HCT116 (cell line): ENCODE data around the gene TENM4. TPM values are rescaled to one million over a fixed set of nuclear protein-coding genes. Genes with fewer than 3 reads are reported as not detected.

Source experiments
- ATAC-seq: fragments of 200-7000 bp; cut with Tn5 transposase; 2 replicates; pipeline ENCODE4 v1.9.1; 2020; ENCODE audit warnings: mild to moderate bottlenecking, moderate library complexity
- BruUV-seq: library from RNA; stranded (reverse); fragments of 400-500 nt; replicated peaks from 2 replicates; lab custom pipeline; 2021; lab: Mats Ljungman, UMichigan
- CTCF ChIA-PET: fragments of 300-600 bp; sonication (Branson Sonifier 250); formaldehyde crosslinking; loops from one replicate; lab custom pipeline; 2021; ENCODE audit warnings: antibody characterized with exemption; lab: Charles Lee
- POLR2A ChIA-PET: fragments of 300-600, 350-600 bp; sonication (Branson Sonifier 250); formaldehyde crosslinking; loops from one replicate; lab custom pipeline; 2021; ENCODE audit warnings: antibody characterized with exemption; lab: Charles Lee
- RAD21 ChIA-PET, 2 experiments: fragments of 300-600 bp; sonication (Branson Sonifier 250); formaldehyde crosslinking; loops; one replicate each; lab custom pipeline; 2023; ENCODE audit warnings: low total read pairs in 2 of 2; ENCODE audit not compliant: uncharacterized antibody in 2 of 2, unreplicated experiment in 2 of 2, low non-redundant PET in 1 of 2; lab: Charles Lee
- DNase-seq: peaks from one replicate; pipeline ENCODE4 v3.0.0-alpha.2; 2010; ENCODE audit warnings: low read depth, low spot score
- H2AFZ ChIP-seq: fragments of 200-600 bp; shearing (Covaris generic), sonication (generic); 2 replicates; pipeline ENCODE4 v1.6.1; 2017; ENCODE audit warnings: low read depth, mixed run types, mixed read lengths, antibody characterized with exemption, low read length; ENCODE audit not compliant: poor library complexity, severe bottlenecking
- H3K27ac ChIP-seq: 2 replicates; pipeline ENCODE4 v1.5.1; 2012; ENCODE audit warnings: low read depth, low read length
- H3K27me3 ChIP-seq: fragments of 200-600 bp; sonication (generic); 2 replicates; pipeline ENCODE4 v1.6.1; 2016; ENCODE audit warnings: mixed run types, low read length, mixed read lengths; ENCODE audit not compliant: insufficient read depth
- H3K36me3 ChIP-seq, 2 experiments: fragments of 200-500 bp in 1 of 2; fragments of 200-600 bp in 1 of 2; sonication (Bioruptor generic) in 1 of 2; sonication (generic) in 1 of 2; 2 replicates each; pipeline versions ENCODE4 v1.5.1 to v1.6.1; 2014 to 2016; ENCODE audit warnings: low read length in 2 of 2, inconsistent platforms in 1 of 2, mixed read lengths in 1 of 2, mixed run types in 1 of 2; ENCODE audit not compliant: insufficient read depth in 2 of 2, control insufficient read depth in 1 of 2
- H3K4me1 ChIP-seq, 2 experiments: fragments of 200-600 bp in 1 of 2; sonication (generic) in 1 of 2; 2 replicates each; pipeline versions ENCODE4 v1.5.1 to v1.6.1; 2012 to 2017; ENCODE audit warnings: low read length in 2 of 2, inconsistent platforms in 1 of 2, mild to moderate bottlenecking in 1 of 2, mixed read lengths in 1 of 2, mixed run types in 1 of 2, moderate library complexity in 1 of 2; ENCODE audit not compliant: insufficient read depth in 2 of 2, control insufficient read depth in 1 of 2
- H3K4me2 ChIP-seq: fragments of 200-600 bp; sonication (generic); 2 replicates; pipeline ENCODE4 v1.6.1; 2017; ENCODE audit warnings: mixed run types, low read length, mixed read lengths
- H3K4me3 ChIP-seq, 2 experiments: fragments of 200-600 bp in 1 of 2; sonication (generic) in 1 of 2; replicated peaks in 1 of 2; 2 replicates each; pipeline ENCODE4 v1.5.1; 2011 to 2016; ENCODE audit warnings: low read length in 2 of 2, control low read depth in 1 of 2, low read depth in 1 of 2, mild to moderate bottlenecking in 1 of 2, mixed read lengths in 1 of 2, mixed run types in 1 of 2
- H3K79me2 ChIP-seq: fragments of 200-600 bp; sonication (generic); 2 replicates; pipeline ENCODE4 v1.6.1; 2017; ENCODE audit warnings: mild to moderate bottlenecking, mixed run types, low read length, moderate library complexity, mixed read lengths; ENCODE audit not compliant: insufficient read depth
- H3K9ac ChIP-seq: fragments of 200-600 bp; sonication (generic); 2 replicates; pipeline ENCODE4 v1.6.1; 2016; ENCODE audit warnings: low read length, mixed read lengths
- H3K9me2 ChIP-seq: fragments of 200-600 bp; sonication (generic), shearing (Covaris generic); 2 replicates; pipeline ENCODE4 v1.6.1; 2017; ENCODE audit warnings: mixed run types, mild to moderate bottlenecking, moderate library complexity; ENCODE audit not compliant: insufficient read depth
- H3K9me3 ChIP-seq, 2 experiments: fragments of 200-500 bp in 1 of 2; fragments of 200-600 bp in 1 of 2; sonication (Bioruptor generic) in 1 of 2; sonication (generic) in 1 of 2; 2 replicates each; pipeline ENCODE4 v1.6.1; 2014 to 2017; ENCODE audit warnings: low read length in 2 of 2, mixed read lengths in 2 of 2, inconsistent platforms in 1 of 2, low read depth in 1 of 2, mild to moderate bottlenecking in 1 of 2, mixed run types in 1 of 2, moderate library complexity in 1 of 2; ENCODE audit not compliant: control insufficient read depth in 1 of 2, insufficient read depth in 1 of 2
- H4K20me1 ChIP-seq: fragments of 200-600 bp; sonication (generic), shearing (Covaris generic); 2 replicates; pipeline ENCODE4 v1.6.1; 2017; ENCODE audit warnings: mixed run types, mild to moderate bottlenecking, moderate library complexity; ENCODE audit not compliant: insufficient read depth
- CBX3 ChIP-seq: IDR thresholded peaks from 2 replicates; pipeline ENCODE4 v1.6.1; 2012; ENCODE audit warnings: low read depth
- CEBPB ChIP-seq: IDR thresholded peaks from 2 replicates; pipeline ENCODE4 v1.6.1; 2012; ENCODE audit warnings: low read depth
- EGR1 ChIP-seq: IDR thresholded peaks from 2 replicates; pipeline ENCODE4 v1.6.1; 2012; ENCODE audit warnings: low read depth
- ELF1 ChIP-seq: IDR thresholded peaks from 2 replicates; pipeline ENCODE4 v1.6.1; 2012; ENCODE audit warnings: low read depth, borderline replicate concordance
- EZH2 ChIP-seq: fragments of 200-600 bp; sonication (generic); IDR thresholded peaks from 2 replicates; pipeline ENCODE4 v1.6.1; 2017; ENCODE audit warnings: antibody characterized with exemption, mixed run types
- EZH2phosphoT487 ChIP-seq: fragments of 200-600 bp; IDR thresholded peaks from 2 replicates; pipeline ENCODE4 v1.6.1; 2018; ENCODE audit warnings: antibody characterized with exemption, borderline replicate concordance
- JUND ChIP-seq: IDR thresholded peaks from 2 replicates; pipeline ENCODE4 v1.6.1; 2012
- POLR2A ChIP-seq: IDR thresholded peaks from 2 replicates; pipeline ENCODE4 v1.7.0; 2011; ENCODE audit warnings: borderline replicate concordance; ENCODE audit not compliant: insufficient read depth, insufficient read length; ENCODE audit errors: extremely low read depth
- POLR2AphosphoS5 ChIP-seq: IDR thresholded peaks from 2 replicates; pipeline ENCODE4 v1.6.1; 2011; ENCODE audit warnings: mild to moderate bottlenecking, low read depth, low read length, moderate library complexity
- RAD21 ChIP-seq: IDR thresholded peaks from 2 replicates; pipeline ENCODE4 v1.6.1; 2012; ENCODE audit warnings: low read depth, mild to moderate bottlenecking
- SIN3A ChIP-seq: IDR thresholded peaks from 2 replicates; pipeline ENCODE4 v1.6.1; 2012; ENCODE audit warnings: low read depth
- SRF ChIP-seq: IDR thresholded peaks from 2 replicates; pipeline ENCODE4 v1.6.1; 2012; ENCODE audit warnings: low read depth
- TCF7L2 ChIP-seq: IDR thresholded peaks from 2 replicates; pipeline ENCODE4 v1.7.0; 2011; ENCODE audit warnings: borderline replicate concordance, inconsistent platforms; ENCODE audit not compliant: insufficient read depth, insufficient read length; ENCODE audit errors: extremely low read depth
- ZNF274 ChIP-seq: fragments of 200-500 bp; sonication (Bioruptor generic); IDR thresholded peaks from 2 replicates; pipeline ENCODE4 v1.6.1; 2014; ENCODE audit warnings: mild to moderate bottlenecking, low read depth, low read length, inconsistent platforms
- intact Hi-C: fragments of 100-400 bp; cut with micrococcal nuclease; formaldehyde crosslinking; loops from 2 replicates; pipeline ENCODE4 v1.10.0; 2022
- total RNA-seq: library from RNA; stranded (reverse); gene quantifications from one replicate; pipeline ENCODE4 v1.2.1, GENCODE V29; 2021; ENCODE audit not compliant: unreplicated experiment
- TF ChIP-seq, protein P1 (sequence below): IDR thresholded peaks from 2 replicates; pipeline ENCODE4 v1.6.1; 2012; ENCODE audit warnings: low read depth
- TF ChIP-seq, protein P2 (sequence below): IDR thresholded peaks from 2 replicates; pipeline ENCODE4 v1.6.1; 2011; ENCODE audit warnings: mild to moderate bottlenecking, low read length, moderate library complexity; ENCODE audit not compliant: insufficient replicate concordance; ENCODE audit errors: extremely low read depth
- TF ChIP-seq, protein P3 (sequence below): IDR thresholded peaks from 2 replicates; pipeline ENCODE4 v1.6.1; 2012
- TF ChIP-seq, protein P4 (sequence below), 3 experiments: fragments of 200-600 bp in 1 of 3; sonication (generic) in 1 of 3; IDR thresholded peaks in 2 of 3; conservative IDR thresholded peaks in 1 of 3; 2 replicates each; pipeline ENCODE4 v1.5.1; 2012 to 2017; ENCODE audit warnings: low read depth in 2 of 3, low read length in 2 of 3, antibody characterized with exemption in 1 of 3, borderline replicate concordance in 1 of 3, control low read depth in 1 of 3, mild to moderate bottlenecking in 1 of 3, mixed read lengths in 1 of 3, mixed run types in 1 of 3, moderate library complexity in 1 of 3; ENCODE audit not compliant: insufficient read depth in 1 of 3

Gene TENM4
- total RNA-seq, 1 experiment from 2014 or later = 0.05 TPM

DNA sequence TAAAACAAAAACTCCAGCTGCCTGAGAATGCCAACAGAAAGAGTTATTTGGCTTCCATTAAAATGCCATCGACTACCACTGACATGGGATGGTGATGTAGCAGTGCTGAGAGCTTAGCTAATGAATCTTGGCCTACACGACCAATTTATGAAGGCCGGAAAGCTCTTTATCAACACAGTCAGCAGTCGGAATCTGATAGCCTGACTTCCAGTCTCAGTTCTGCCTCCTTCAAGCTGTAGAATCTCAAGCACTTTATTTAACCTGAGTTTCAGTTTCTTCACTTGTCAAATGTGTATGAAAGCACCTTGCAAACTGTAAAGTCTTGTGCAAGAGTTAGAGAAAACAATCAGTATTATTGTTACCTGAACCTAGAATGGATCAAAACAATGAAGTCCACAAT lies 530.5 kb downstream of the TENM4 start:
- Histone ChIP-seq H2AFZ (no peak overlapping the region), H3K4me3 (no peak overlapping the region), H3K9me2 (no peaks in the 10 kb centered on the region), H3K4me1 (no peaks in the 10 kb centered on the region), H3K79me2 (no peaks in the 10 kb centered on the region), H3K36me3 (no peaks in the 10 kb centered on the region), H3K9ac (no peak overlapping the region), H3K27ac (no peak overlapping the region), H3K27me3 (peaks cover 40% of the 10 kb centered on the region; the same call in 1 of the 2 replicates), H3K4me2 (no peak overlapping the region), H4K20me1 (no peaks in the 10 kb centered on the region), H3K9me3 (no peaks in the 10 kb centered on the region)
- ChIA-PET CTCF (no interaction called here), POLR2A (no interaction called here), RAD21 (no interaction called here)
- intact Hi-C loops = no loop called here
- TF ChIP-seq, protein P1, sequence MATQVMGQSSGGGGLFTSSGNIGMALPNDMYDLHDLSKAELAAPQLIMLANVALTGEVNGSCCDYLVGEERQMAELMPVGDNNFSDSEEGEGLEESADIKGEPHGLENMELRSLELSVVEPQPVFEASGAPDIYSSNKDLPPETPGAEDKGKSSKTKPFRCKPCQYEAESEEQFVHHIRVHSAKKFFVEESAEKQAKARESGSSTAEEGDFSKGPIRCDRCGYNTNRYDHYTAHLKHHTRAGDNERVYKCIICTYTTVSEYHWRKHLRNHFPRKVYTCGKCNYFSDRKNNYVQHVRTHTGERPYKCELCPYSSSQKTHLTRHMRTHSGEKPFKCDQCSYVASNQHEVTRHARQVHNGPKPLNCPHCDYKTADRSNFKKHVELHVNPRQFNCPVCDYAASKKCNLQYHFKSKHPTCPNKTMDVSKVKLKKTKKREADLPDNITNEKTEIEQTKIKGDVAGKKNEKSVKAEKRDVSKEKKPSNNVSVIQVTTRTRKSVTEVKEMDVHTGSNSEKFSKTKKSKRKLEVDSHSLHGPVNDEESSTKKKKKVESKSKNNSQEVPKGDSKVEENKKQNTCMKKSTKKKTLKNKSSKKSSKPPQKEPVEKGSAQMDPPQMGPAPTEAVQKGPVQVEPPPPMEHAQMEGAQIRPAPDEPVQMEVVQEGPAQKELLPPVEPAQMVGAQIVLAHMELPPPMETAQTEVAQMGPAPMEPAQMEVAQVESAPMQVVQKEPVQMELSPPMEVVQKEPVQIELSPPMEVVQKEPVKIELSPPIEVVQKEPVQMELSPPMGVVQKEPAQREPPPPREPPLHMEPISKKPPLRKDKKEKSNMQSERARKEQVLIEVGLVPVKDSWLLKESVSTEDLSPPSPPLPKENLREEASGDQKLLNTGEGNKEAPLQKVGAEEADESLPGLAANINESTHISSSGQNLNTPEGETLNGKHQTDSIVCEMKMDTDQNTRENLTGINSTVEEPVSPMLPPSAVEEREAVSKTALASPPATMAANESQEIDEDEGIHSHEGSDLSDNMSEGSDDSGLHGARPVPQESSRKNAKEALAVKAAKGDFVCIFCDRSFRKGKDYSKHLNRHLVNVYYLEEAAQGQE = no peak
- TF ChIP-seq ELF1 = no peak
- TF ChIP-seq POLR2A = no peak
- no peak for TF ChIP-seq EGR1
- no peak for TF ChIP-seq ZNF274
- TF ChIP-seq, protein P2, sequence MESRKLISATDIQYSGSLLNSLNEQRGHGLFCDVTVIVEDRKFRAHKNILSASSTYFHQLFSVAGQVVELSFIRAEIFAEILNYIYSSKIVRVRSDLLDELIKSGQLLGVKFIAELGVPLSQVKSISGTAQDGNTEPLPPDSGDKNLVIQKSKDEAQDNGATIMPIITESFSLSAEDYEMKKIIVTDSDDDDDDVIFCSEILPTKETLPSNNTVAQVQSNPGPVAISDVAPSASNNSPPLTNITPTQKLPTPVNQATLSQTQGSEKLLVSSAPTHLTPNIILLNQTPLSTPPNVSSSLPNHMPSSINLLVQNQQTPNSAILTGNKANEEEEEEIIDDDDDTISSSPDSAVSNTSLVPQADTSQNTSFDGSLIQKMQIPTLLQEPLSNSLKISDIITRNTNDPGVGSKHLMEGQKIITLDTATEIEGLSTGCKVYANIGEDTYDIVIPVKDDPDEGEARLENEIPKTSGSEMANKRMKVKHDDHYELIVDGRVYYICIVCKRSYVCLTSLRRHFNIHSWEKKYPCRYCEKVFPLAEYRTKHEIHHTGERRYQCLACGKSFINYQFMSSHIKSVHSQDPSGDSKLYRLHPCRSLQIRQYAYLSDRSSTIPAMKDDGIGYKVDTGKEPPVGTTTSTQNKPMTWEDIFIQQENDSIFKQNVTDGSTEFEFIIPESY = no peak
- TF ChIP-seq TCF7L2 = no peak
- TF ChIP-seq SIN3A = no peak
- TF ChIP-seq, protein P3, sequence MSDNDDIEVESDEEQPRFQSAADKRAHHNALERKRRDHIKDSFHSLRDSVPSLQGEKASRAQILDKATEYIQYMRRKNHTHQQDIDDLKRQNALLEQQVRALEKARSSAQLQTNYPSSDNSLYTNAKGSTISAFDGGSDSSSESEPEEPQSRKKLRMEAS = no peak
- TF ChIP-seq CEBPB = no peak
- no peak for TF ChIP-seq EZH2phosphoT487
- no peak for TF ChIP-seq JUND
- TF ChIP-seq EZH2 = no peak
- no peak for TF ChIP-seq SRF
- no peak for TF ChIP-seq RAD21
- TF ChIP-seq, protein P4, sequence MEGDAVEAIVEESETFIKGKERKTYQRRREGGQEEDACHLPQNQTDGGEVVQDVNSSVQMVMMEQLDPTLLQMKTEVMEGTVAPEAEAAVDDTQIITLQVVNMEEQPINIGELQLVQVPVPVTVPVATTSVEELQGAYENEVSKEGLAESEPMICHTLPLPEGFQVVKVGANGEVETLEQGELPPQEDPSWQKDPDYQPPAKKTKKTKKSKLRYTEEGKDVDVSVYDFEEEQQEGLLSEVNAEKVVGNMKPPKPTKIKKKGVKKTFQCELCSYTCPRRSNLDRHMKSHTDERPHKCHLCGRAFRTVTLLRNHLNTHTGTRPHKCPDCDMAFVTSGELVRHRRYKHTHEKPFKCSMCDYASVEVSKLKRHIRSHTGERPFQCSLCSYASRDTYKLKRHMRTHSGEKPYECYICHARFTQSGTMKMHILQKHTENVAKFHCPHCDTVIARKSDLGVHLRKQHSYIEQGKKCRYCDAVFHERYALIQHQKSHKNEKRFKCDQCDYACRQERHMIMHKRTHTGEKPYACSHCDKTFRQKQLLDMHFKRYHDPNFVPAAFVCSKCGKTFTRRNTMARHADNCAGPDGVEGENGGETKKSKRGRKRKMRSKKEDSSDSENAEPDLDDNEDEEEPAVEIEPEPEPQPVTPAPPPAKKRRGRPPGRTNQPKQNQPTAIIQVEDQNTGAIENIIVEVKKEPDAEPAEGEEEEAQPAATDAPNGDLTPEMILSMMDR (IDR thresholded peaks at IDR 0.05 in 2 of 3, conservative IDR thresholded peaks at IDR 0.05 in 1 of 3; ENCODE audit: borderline replicate concordance in 1 of 3, insufficient read depth in 1 of 3, low read depth in 2 of 3, low read length in 2 of 3) = no peak
- TF ChIP-seq CBX3 = no peak
- TF ChIP-seq POLR2AphosphoS5 = no peak
- no TSS peak for BruUV-seq
- DNase-seq (no peak), ATAC-seq (no peak)
